K562 (cell line): Measurements from ENCODE around the gene SYNGR4. TPM values are rescaled to one million over a fixed set of nuclear protein-coding genes. Genes with fewer than 3 reads are reported as not detected.

Source experiments
- CBX5 ChIP-seq: IDR thresholded peaks from 2 replicates; pipeline ENCODE4 v1.6.1; 2014; ENCODE audit warnings: low read depth, borderline replicate concordance
- CC2D1A ChIP-seq: fragments of 450-650 bp; IDR thresholded peaks from 2 replicates; pipeline ENCODE4 v1.6.1; 2017; ENCODE audit warnings: mild to moderate bottlenecking
- CHCHD3 ChIP-seq: fragments of 250-450 bp; sonication (Bioruptor Pico); IDR thresholded peaks from 2 replicates; pipeline ENCODE4 v2.1.2; 2022; ENCODE audit warnings: mild to moderate bottlenecking
- EP300 ChIP-seq: IDR thresholded peaks from 2 replicates; pipeline ENCODE4 v1.6.1; 2012; ENCODE audit warnings: low read length, improper control_type of control experiment
- ESRRA ChIP-seq: fragments of 450-650 bp; IDR thresholded peaks from 2 replicates; pipeline ENCODE4 v1.6.1; 2014; ENCODE audit warnings: low read depth, mild to moderate bottlenecking, moderate library complexity, borderline replicate concordance
- FOXA1 ChIP-seq: fragments of 450-650 bp; IDR thresholded peaks from 2 replicates; pipeline ENCODE4 v1.6.1; 2016; ENCODE audit warnings: mild to moderate bottlenecking, borderline replicate concordance
- GATAD2B ChIP-seq: fragments of 450-650 bp; IDR thresholded peaks from 2 replicates; pipeline ENCODE4 v1.6.1; 2017; ENCODE audit warnings: mild to moderate bottlenecking, borderline replicate concordance
- HDGF ChIP-seq: fragments of 450-650 bp; IDR thresholded peaks from 2 replicates; pipeline ENCODE4 v1.6.1; 2016
- HNRNPLL ChIP-seq: fragments of 200-400 bp; formaldehyde crosslinking; IDR thresholded peaks from 2 replicates; pipeline ENCODE4 v1.6.1; 2017; ENCODE audit warnings: low read length, low read depth, mild to moderate bottlenecking; ENCODE audit not compliant: poor library complexity, severe bottlenecking
- NFE2L1 ChIP-seq: fragments of 450-650 bp; IDR thresholded peaks from 2 replicates; pipeline ENCODE4 v1.6.1; 2016; ENCODE audit warnings: missing genetic modification characterization, low read depth, mild to moderate bottlenecking, missing compliant biosample characterization, moderate library complexity, borderline replicate concordance
- NONO ChIP-seq, 2 experiments: fragments of 200-400 bp in 1 of 2; fragments of 450-650 bp in 1 of 2; formaldehyde crosslinking in 1 of 2; IDR thresholded peaks; 2 replicates each; pipeline ENCODE4 v1.6.1; 2017; ENCODE audit warnings: low read depth in 2 of 2, mild to moderate bottlenecking in 2 of 2, moderate library complexity in 2 of 2, low read length in 1 of 2
- POLR2AphosphoS2 ChIP-seq: IDR thresholded peaks from 2 replicates; pipeline ENCODE4 v1.6.1; 2012; ENCODE audit warnings: low read length, improper control_type of control experiment
- RAD21 ChIP-seq, 2 experiments: fragments of 250-450 bp in 1 of 2; fragments of 450-650 bp in 1 of 2; sonication (Bioruptor Pico) in 1 of 2; formaldehyde crosslinking in 1 of 2; IDR thresholded peaks in 1 of 2; conservative IDR thresholded peaks in 1 of 2; 2 replicates each; pipeline versions ENCODE4 v1.4.0 to v1.8.0; 2020 to 2022; ENCODE audit warnings: mild to moderate bottlenecking in 2 of 2, moderate library complexity in 1 of 2
- RBM17 ChIP-seq: fragments of 200-400 bp; formaldehyde crosslinking; IDR thresholded peaks from 2 replicates; pipeline ENCODE4 v1.6.1; 2017; ENCODE audit warnings: low read depth, mild to moderate bottlenecking, low read length, borderline replicate concordance
- RCOR1 ChIP-seq, 2 experiments: IDR thresholded peaks; 2 replicates each; pipeline ENCODE4 v1.6.1; 2012; ENCODE audit warnings: low read depth in 2 of 2, low read length in 2 of 2, borderline replicate concordance in 1 of 2, improper control_type of control experiment in 1 of 2
- SMAD4 ChIP-seq: fragments of 250-450 bp; sonication (Bioruptor Pico); conservative IDR thresholded peaks from 2 replicates; pipeline ENCODE4 v1.8.0; 2021; ENCODE audit warnings: inconsistent platforms, mild to moderate bottlenecking, moderate library complexity
- TARDBP ChIP-seq: fragments of 450-650 bp; IDR thresholded peaks from 2 replicates; pipeline ENCODE4 v1.6.1; 2016
- ZNF12 ChIP-seq: sonication (generic); formaldehyde crosslinking; IDR thresholded peaks from 2 replicates; pipeline ENCODE4 v1.4.0; 2020; ENCODE audit warnings: mild to moderate bottlenecking, missing genetic modification reagents
- ZNF217 ChIP-seq: sonication (generic); formaldehyde crosslinking; IDR thresholded peaks from 2 replicates; pipeline ENCODE4 v1.8.0; 2022; ENCODE audit warnings: mild to moderate bottlenecking, missing genetic modification reagents
- ZNF224 ChIP-seq: sonication (generic); formaldehyde crosslinking; IDR thresholded peaks from 2 replicates; pipeline ENCODE4 v1.8.0; 2022; ENCODE audit warnings: mild to moderate bottlenecking, missing genetic modification reagents
- ZNF384 ChIP-seq: IDR thresholded peaks from 2 replicates; pipeline ENCODE4 v1.6.1; 2012; ENCODE audit warnings: low read depth, low read length, improper control_type of control experiment
- ZNF551 ChIP-seq: fragments of 250-450 bp; sonication (Bioruptor Pico); IDR thresholded peaks from 2 replicates; pipeline ENCODE4 v1.5.0; 2021; ENCODE audit warnings: mild to moderate bottlenecking, moderate library complexity
- ZNF785 ChIP-seq: fragments of 250-450 bp; sonication (Bioruptor Pico); IDR thresholded peaks from 2 replicates; pipeline ENCODE4 v1.4.0; 2020; ENCODE audit warnings: mild to moderate bottlenecking
- polyA plus RNA-seq, 8 experiments: library from polyadenylated mRNA; depleted of rRNA in 4 of 8; stranded (reverse) in 5 of 8; unstranded in 3 of 8; fragments of >200 nt; fragmentation: Nextera tagmentation in 2 of 8; fragmentation: Illumina TruSeq in 1 of 8; extraction: Ambion mirVana in 2 of 8; extraction: Trizol in 1 of 8; gene quantifications; 2 replicates each; pipeline versions ENCODE4 v1.2.1 to v1.2.3, GENCODE V29; 2011 to 2014; ENCODE audit warnings: inconsistent platforms in 1 of 8, missing spikeins in 1 of 8
- total RNA-seq, 7 experiments: library from RNA; depleted of rRNA in 6 of 7; stranded (reverse); fragments of >200 nt in 6 of 7; fragmentation: Illumina TruSeq in 2 of 7; extraction: Trizol in 2 of 7; gene quantifications; 2 replicates each; pipeline versions ENCODE4 v1.2.1 to v1.2.3, GENCODE V29; 2011 to 2021; ENCODE audit warnings: low replicate concordance in 1 of 7
- TF ChIP-seq, protein P1 (sequence below): fragments of 250-450 bp; sonication (Bioruptor Pico); IDR thresholded peaks from 2 replicates; pipeline ENCODE4 v1.4.0; 2020; ENCODE audit warnings: mild to moderate bottlenecking
- TF ChIP-seq, protein P2 (sequence below): fragments of 450-650 bp; formaldehyde crosslinking; IDR thresholded peaks from 2 replicates; pipeline ENCODE4 v1.4.0; 2022; ENCODE audit warnings: missing genetic modification characterization
- TF ChIP-seq, protein P3 (sequence below): sonication (generic); formaldehyde crosslinking; IDR thresholded peaks from 2 replicates; pipeline ENCODE4 v1.8.0; 2023; ENCODE audit warnings: mild to moderate bottlenecking, missing genetic modification reagents

The SYNGR4 gene
- total and polyA plus RNA-seq, 9 of the 15 experiments (the other 6 are each of a cell fraction or from before 2014, with no cell fraction given): 0.07 to 0.14 TPM; not detected in 7

DNA sequence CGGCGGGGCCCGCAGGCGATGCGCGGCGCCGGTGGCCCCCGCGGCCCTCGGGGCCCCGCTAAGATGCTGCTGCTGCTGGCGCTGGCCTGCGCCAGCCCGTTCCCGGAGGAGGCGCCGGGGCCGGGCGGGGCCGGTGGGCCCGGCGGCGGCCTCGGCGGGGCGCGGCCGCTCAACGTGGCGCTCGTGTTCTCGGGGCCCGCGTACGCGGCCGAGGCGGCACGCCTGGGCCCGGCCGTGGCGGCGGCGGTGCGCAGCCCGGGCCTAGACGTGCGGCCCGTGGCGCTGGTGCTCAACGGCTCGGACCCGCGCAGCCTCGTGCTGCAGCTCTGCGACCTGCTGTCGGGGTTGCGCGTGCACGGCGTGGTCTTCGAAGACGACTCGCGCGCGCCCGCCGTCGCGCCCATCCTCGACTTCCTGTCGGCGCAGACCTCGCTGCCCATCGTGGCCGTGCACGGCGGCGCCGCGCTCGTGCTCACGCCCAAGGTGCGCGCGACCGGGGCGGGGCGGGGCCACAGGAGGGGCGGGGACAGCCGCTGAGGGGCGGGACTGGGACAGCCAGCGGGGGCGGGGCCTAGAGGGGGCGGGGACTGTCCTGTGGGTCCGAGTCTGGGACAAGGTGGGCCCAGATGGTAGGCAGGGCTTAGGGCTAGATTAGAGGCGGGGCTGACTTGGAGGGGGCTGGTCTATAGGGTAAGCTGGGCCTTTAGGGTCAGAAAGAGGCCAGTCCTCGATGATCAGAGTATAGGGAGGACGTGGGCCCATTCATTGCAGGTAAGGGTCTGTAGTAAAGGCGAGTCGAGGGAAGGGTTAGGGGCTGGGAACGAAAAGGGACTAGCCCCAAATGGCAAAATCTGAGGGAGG, 34.4 kb downstream of the SYNGR4 start (continued):
- TF ChIP-seq, protein P1, sequence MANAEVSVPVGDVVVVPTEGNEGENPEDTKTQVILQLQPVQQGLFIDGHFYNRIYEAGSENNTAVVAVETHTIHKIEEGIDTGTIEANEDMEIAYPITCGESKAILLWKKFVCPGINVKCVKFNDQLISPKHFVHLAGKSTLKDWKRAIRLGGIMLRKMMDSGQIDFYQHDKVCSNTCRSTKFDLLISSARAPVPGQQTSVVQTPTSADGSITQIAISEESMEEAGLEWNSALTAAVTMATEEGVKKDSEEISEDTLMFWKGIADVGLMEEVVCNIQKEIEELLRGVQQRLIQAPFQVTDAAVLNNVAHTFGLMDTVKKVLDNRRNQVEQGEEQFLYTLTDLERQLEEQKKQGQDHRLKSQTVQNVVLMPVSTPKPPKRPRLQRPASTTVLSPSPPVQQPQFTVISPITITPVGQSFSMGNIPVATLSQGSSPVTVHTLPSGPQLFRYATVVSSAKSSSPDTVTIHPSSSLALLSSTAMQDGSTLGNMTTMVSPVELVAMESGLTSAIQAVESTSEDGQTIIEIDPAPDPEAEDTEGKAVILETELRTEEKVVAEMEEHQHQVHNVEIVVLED (CRISPR knock-in tag): peak; percentile 91
- TF ChIP-seq FOXA1: no peak
- TF ChIP-seq HDGF: no peak; the same call in 1 of the 2 replicates
- TF ChIP-seq CBX5: no peak
- TF ChIP-seq EP300: no peak
- TF ChIP-seq CHCHD3 (CRISPR knock-in tag): no peak
- no peak for TF ChIP-seq CC2D1A
- no peak; the same call in 1 of the 2 replicates for TF ChIP-seq GATAD2B
- TF ChIP-seq RBM17: no peak
- TF ChIP-seq SMAD4 (CRISPR knock-in tag): peak; percentile 95
- TF ChIP-seq ZNF785 (CRISPR knock-in tag): no peak
- no peak for TF ChIP-seq ZNF384
- TF ChIP-seq POLR2AphosphoS2: peak; percentile 76; the same call in 1 of the 2 replicates
- TF ChIP-seq ZNF551 (CRISPR knock-in tag): no peak
- no peak for TF ChIP-seq HNRNPLL
- TF ChIP-seq RCOR1 (IDR thresholded peaks at IDR 0.05; ENCODE audit: borderline replicate concordance in 1 of 2, low read depth in 2 of 2, low read length in 2 of 2): no peak
- no peak for TF ChIP-seq ZNF12 (CRISPR knock-in tag)
- peak in 1 of 2 experiments; percentile 93; a peak in 2 of 4 replicates for TF ChIP-seq NONO (IDR thresholded peaks at IDR 0.05; ENCODE audit: low read depth in 2 of 2, low read length in 1 of 2)
- TF ChIP-seq, protein P2, sequence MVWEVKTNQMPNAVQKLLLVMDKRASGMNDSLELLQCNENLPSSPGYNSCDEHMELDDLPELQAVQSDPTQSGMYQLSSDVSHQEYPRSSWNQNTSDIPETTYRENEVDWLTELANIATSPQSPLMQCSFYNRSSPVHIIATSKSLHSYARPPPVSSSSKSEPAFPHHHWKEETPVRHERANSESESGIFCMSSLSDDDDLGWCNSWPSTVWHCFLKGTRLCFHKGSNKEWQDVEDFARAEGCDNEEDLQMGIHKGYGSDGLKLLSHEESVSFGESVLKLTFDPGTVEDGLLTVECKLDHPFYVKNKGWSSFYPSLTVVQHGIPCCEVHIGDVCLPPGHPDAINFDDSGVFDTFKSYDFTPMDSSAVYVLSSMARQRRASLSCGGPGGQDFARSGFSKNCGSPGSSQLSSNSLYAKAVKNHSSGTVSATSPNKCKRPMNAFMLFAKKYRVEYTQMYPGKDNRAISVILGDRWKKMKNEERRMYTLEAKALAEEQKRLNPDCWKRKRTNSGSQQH (CRISPR knock-in tag): peak; percentile 67; the same call in 1 of the 2 replicates
- TF ChIP-seq RAD21 (CRISPR knock-in tag; conservative IDR thresholded peaks at IDR 0.05 in 1 of 2, IDR thresholded peaks at IDR 0.05 in 1 of 2): no peak
- TF ChIP-seq ZNF224 (CRISPR knock-in tag): no peak
- TF ChIP-seq TARDBP: no peak
- TF ChIP-seq, protein P3, sequence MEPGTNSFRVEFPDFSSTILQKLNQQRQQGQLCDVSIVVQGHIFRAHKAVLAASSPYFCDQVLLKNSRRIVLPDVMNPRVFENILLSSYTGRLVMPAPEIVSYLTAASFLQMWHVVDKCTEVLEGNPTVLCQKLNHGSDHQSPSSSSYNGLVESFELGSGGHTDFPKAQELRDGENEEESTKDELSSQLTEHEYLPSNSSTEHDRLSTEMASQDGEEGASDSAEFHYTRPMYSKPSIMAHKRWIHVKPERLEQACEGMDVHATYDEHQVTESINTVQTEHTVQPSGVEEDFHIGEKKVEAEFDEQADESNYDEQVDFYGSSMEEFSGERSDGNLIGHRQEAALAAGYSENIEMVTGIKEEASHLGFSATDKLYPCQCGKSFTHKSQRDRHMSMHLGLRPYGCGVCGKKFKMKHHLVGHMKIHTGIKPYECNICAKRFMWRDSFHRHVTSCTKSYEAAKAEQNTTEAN: no peak
- no peak for TF ChIP-seq NFE2L1 (tag)
- no peak for TF ChIP-seq ESRRA
- TF ChIP-seq ZNF217 (CRISPR knock-in tag): no peak
